ENCODE data around the gene ZNF599.

ZNF599 gene

GRCh38 chr19:34794066-34794960, 21.3 kb upstream of the ZNF599 start:
- TF ChIP-seq CTCF (IDR thresholded peaks at IDR 0.05; ENCODE audit: insufficient read depth, missing control alignments): no peak
- DNase-seq (ENCODE audit: insufficient read length, low spot score) (no peak), FAIRE-seq (no peak)

DNA sequence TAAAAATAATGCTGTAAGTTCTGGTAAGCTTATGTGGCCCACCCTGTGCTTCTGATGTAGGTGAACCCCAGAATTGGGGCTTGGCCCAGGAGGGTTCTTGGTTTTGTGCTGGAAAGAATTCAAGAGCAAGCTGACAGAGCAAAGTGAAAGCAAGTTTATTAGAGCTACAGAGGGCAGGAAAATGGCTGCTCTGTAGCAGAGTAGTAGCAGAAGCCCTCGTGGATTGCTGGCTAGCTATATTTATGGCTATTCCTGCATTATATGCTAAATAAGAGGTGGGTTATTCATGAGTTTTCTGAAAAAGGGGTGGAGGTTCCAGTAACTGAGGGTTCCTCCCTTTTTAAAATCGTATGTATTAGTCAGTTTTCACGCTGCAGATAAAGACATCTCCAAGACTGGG, 20.6 kb upstream of the ZNF599 start:
- no peak for DNase-seq (ENCODE audit: insufficient read length, low spot score)
- no peak for TF ChIP-seq CTCF (IDR thresholded peaks at IDR 0.05; ENCODE audit: insufficient read depth, missing control alignments)
- no peak for FAIRE-seq

GRCh38 chr19:34788074-34788473, 15.1 kb upstream of the ZNF599 start:
- FAIRE-seq (no peak), DNase-seq (ENCODE audit: insufficient read length, low spot score) (no peak)
- TF ChIP-seq CTCF (IDR thresholded peaks at IDR 0.05; ENCODE audit: insufficient read depth, missing control alignments): no peak

GRCh38 chr19:34787059-34787824, 14.2 kb upstream of the ZNF599 start:
- FAIRE-seq (no peak), DNase-seq (ENCODE audit: insufficient read length, low spot score) (no peak)
- no peak for TF ChIP-seq CTCF (IDR thresholded peaks at IDR 0.05; ENCODE audit: insufficient read depth, missing control alignments)

DNA sequence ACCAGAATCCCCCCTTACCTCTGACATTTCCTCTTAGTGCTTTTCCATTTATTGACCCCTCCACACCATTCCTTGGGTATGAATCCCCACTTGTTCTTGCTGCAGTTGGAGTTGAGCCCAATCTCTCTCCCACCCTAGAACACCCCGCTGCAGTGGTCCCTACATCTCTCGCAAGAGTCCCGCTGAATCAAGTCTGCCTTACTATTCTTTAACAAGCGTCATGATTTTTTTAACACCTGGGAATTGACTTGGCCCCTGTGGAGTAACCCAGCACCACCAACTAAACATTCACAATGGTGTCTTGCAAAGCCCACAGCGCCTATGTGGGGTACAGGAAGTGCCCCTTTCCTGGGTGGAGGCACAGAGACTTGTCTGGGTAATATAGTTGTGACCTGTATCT, 13.2 kb upstream of the ZNF599 start:
- no peak for TF ChIP-seq CTCF (IDR thresholded peaks at IDR 0.05; ENCODE audit: insufficient read depth, missing control alignments)
- FAIRE-seq (no peak), DNase-seq (ENCODE audit: insufficient read length, low spot score) (no peak)

DNA sequence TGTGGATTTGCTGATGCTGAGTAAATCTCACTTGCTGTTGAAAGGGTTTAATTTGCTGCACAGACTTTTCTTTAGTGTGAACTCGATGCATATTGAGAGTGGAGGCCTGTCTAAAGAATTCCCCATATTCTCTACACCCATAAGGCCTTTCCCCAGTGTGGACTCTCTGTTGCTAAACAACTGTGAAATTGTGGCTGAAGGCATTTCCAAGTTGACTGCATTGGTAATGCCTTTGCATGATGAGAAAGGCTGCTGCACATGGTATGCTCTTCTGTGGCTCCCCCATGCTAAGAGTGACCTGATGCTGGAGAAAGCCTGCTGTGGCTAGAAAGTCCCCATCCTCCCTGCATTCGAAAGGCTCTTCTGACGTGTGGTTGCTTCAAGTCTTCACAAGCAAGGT, 6.6 kb upstream of the ZNF599 start:
- TF ChIP-seq CTCF (IDR thresholded peaks at IDR 0.05; ENCODE audit: insufficient read depth, missing control alignments): no peak
- FAIRE-seq: no peak
- no peak for DNase-seq (ENCODE audit: insufficient read length, low spot score)

DNA sequence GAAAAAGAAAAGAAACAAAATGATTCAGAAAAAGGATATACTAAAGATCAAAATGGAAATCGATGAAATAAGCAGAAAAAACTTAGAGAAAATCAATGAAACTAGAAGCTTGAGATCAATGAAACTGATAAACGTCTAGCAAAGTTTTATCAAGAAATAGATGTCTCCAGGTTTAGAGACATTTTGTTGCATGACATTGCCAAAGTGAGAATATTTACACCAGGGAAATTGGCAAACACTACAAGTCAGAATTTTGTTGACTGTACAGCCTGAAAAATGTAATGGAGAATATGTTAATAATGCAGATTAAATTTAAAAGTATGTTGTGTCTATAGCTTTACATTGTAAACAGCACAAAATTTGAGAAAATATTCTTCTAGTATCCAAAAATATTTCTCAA, 5.3 kb upstream of the ZNF599 start:
- no peak for FAIRE-seq
- DNase-seq (ENCODE audit: insufficient read length, low spot score): no peak
- TF ChIP-seq CTCF (IDR thresholded peaks at IDR 0.05; ENCODE audit: insufficient read depth, missing control alignments): no peak
